ENCODE measurements around the gene PSENEN.

The PSENEN gene

GRCh38 chr19:35779033-35779432 lies 33.6 kb downstream of the PSENEN start:
- 0 out of 2 replicates have a peak, but pooled peaks have one; percentile 20 for TF ChIP-seq SALL2 (tag by site-specific recombination; IDR thresholded peaks at IDR 0.05; ENCODE audit: borderline replicate concordance)
- no peak for TF ChIP-seq ZNF302 (tag by site-specific recombination; IDR thresholded peaks at IDR 0.05; ENCODE audit: low read depth)
- no peak for TF ChIP-seq ZXDB (tag by site-specific recombination; IDR thresholded peaks at IDR 0.05)
- TF ChIP-seq EGR2 (tag by site-specific recombination; IDR thresholded peaks at IDR 0.05; ENCODE audit: low read depth): peak; percentile 99
- TF ChIP-seq MYNN (tag by site-specific recombination; IDR thresholded peaks at IDR 0.05; ENCODE audit: borderline replicate concordance): no peak
- TF ChIP-seq ZFHX2 (tag by site-specific recombination; conservative IDR thresholded peaks at IDR 0.05): peak; percentile 99
- no peak for TF ChIP-seq ZNF701 (tag by site-specific recombination; IDR thresholded peaks at IDR 0.05)
- TF ChIP-seq ZNF473 (tag by site-specific recombination; IDR thresholded peaks at IDR 0.05): 0 out of 2 replicates have a peak, but pooled peaks have one; percentile 28
- no peak for TF ChIP-seq ZSCAN18 (tag by site-specific recombination; IDR thresholded peaks at IDR 0.05)
- TF ChIP-seq OSR2 (tag by site-specific recombination; IDR thresholded peaks at IDR 0.05): no peak
- TF ChIP-seq ZNF274 (IDR thresholded peaks at IDR 0.05; ENCODE audit: low read length): no peak
- no peak for TF ChIP-seq ZNF274 (tag by site-specific recombination; IDR thresholded peaks at IDR 0.05; ENCODE audit: borderline replicate concordance)
- no peak for TF ChIP-seq SP2 (tag by site-specific recombination; IDR thresholded peaks at IDR 0.05)
- no peak for TF ChIP-seq ZNF555 (tag by site-specific recombination; conservative IDR thresholded peaks at IDR 0.05)
- CTCF ChIA-PET: interaction anchor here (0.7 to 1.4 kb wide), 5 partner anchors 11 to 104 kb away, joined by 3 to 7 read pairs (median 3); no protein-coding TSS in a partner anchor
- Histone ChIP-seq H3K4me3 (ENCODE audit: low read depth, low read length) (no peak overlapping the region), H3K9me3 (ENCODE audit: control insufficient read depth, insufficient read depth, low read depth, low read length) (no peaks in the 10 kb centered on the region), H3K36me3 (ENCODE audit: control insufficient read depth in 2 of 2, insufficient read depth in 1 of 2, low read length in 2 of 2) (peaks cover 38 to 39% of the 10 kb centered on the region in 2 experiments), H3K4me1 (ENCODE audit: control insufficient read depth, insufficient read depth, low read length) (peaks cover 17% of the 10 kb centered on the region), H3K27ac (ENCODE audit: extremely low read depth, low read depth, low read length) (no peak overlapping the region)
- POLR2A ChIA-PET: interaction anchor here (1.1 to 2.1 kb wide), 2 partner anchors 34 to 38 kb away, joined by 7 to 10 read pairs; partner anchors contain the start of genes PSENEN and U2AF1L4

GRCh38 chr19:35780058-35780457 lies 34.6 kb downstream of the PSENEN start:
- Histone ChIP-seq H3K9me3 (ENCODE audit: control insufficient read depth, insufficient read depth, low read depth, low read length) (no peaks in the 10 kb centered on the region), H3K27ac (ENCODE audit: extremely low read depth, low read depth, low read length) (no peak overlapping the region), H3K4me1 (ENCODE audit: control insufficient read depth, insufficient read depth, low read length) (peaks cover 8% of the 10 kb centered on the region), H3K4me3 (ENCODE audit: low read depth, low read length) (no peak overlapping the region), H3K36me3 (ENCODE audit: control insufficient read depth in 2 of 2, insufficient read depth in 1 of 2, low read length in 2 of 2) (peaks cover 39 to 41% of the 10 kb centered on the region in 2 experiments)
- CTCF ChIA-PET: no interaction called here
- TF ChIP-seq PRDM10 (tag by site-specific recombination; IDR thresholded peaks at IDR 0.05) (no peak), ZNF768 (tag by site-specific recombination; IDR thresholded peaks at IDR 0.05) (no peak), GLI2 (tag by site-specific recombination; IDR thresholded peaks at IDR 0.05; ENCODE audit: borderline replicate concordance, low read depth) (no peak), ZNF747 (tag by site-specific recombination; IDR thresholded peaks at IDR 0.05) (no peak), ZNF560 (tag by site-specific recombination; IDR thresholded peaks at IDR 0.05; ENCODE audit: borderline replicate concordance) (no peak), ZSCAN18 (tag by site-specific recombination; IDR thresholded peaks at IDR 0.05) (no peak), ZBTB26 (tag by site-specific recombination; optimal IDR thresholded peaks at IDR 0.05) (no peak), ZNF791 (tag by site-specific recombination; IDR thresholded peaks at IDR 0.05) (no peak), ZNF664 (tag by site-specific recombination; IDR thresholded peaks at IDR 0.05) (no peak), ZNF10 (tag by site-specific recombination; IDR thresholded peaks at IDR 0.05) (no peak), ZNF449 (tag by site-specific recombination; IDR thresholded peaks at IDR 0.05) (no peak)
- POLR2A ChIA-PET: interaction anchor here (1.0 to 1.5 kb wide), 4 partner anchors 9 to 40 kb away, joined by 3 to 4 read pairs (median 4); partner anchors contain the start of gene LIN37
